Natural killer cell (primary cell): ENCODE data around the gene C1orf167. TPM values are rescaled to one million over a fixed set of nuclear protein-coding genes. Genes with fewer than 3 reads are reported as not detected.
A peak's percentile ranks its signal among the peaks of the same experiment; 100 is the strongest.

Source experiments
- ATAC-seq, 3 donors: fragments of 150-1000 bp in 2 of 3; fragments of 200-7000 bp in 1 of 3; cut with Tn5 transposase; 1 replicate in 1 of 3; 2 replicates in 2 of 3; pipeline ENCODE4 v1.10.0; 2021; ENCODE audit warnings: mild to moderate bottlenecking in 2 of 3, moderate library complexity in 2 of 3
- DNase-seq, 2 donors: peaks; one replicate each; pipeline versions ENCODE4 v3.0.0 to v3.0.0-alpha.2; 2013 to 2021; ENCODE audit warnings: mixed read lengths in 1 of 2
- H3K27ac ChIP-seq: one replicate; pipeline ENCODE4 v1.5.1; 2013; ENCODE audit warnings: mild to moderate bottlenecking, low read length
- H3K27me3 ChIP-seq: one replicate; pipeline ENCODE4 v1.6.1; 2013; ENCODE audit warnings: low read length; ENCODE audit not compliant: control insufficient read depth, insufficient read depth
- H3K36me3 ChIP-seq: one replicate; pipeline ENCODE4 v1.6.1; 2013; ENCODE audit warnings: low read length; ENCODE audit not compliant: control insufficient read depth, insufficient read depth
- H3K4me1 ChIP-seq: one replicate; pipeline ENCODE4 v1.6.1; 2013; ENCODE audit warnings: low read length; ENCODE audit not compliant: control insufficient read depth, insufficient read depth
- H3K4me3 ChIP-seq: one replicate; pipeline ENCODE4 v1.5.1; 2013; ENCODE audit warnings: low read length
- H3K9me3 ChIP-seq: one replicate; pipeline ENCODE4 v1.6.1; 2013; ENCODE audit warnings: low read length; ENCODE audit not compliant: control insufficient read depth, insufficient read depth
- H3K27ac Mint-ChIP-seq, 2 donors: one replicate each; pipeline ENCODE4 v1.8.0; 2022; ENCODE audit warnings: mild to moderate bottlenecking in 2 of 2, mixed read lengths in 2 of 2, moderate library complexity in 1 of 2
- H3K27me3 Mint-ChIP-seq, 2 donors: one replicate each; pipeline ENCODE4 v1.8.0; 2022; ENCODE audit warnings: low read depth in 2 of 2, mixed read lengths in 2 of 2
- H3K36me3 Mint-ChIP-seq: one replicate; pipeline ENCODE4 v1.8.0; 2022; ENCODE audit warnings: mixed read lengths
- H3K4me1 Mint-ChIP-seq, 2 donors: one replicate each; pipeline ENCODE4 v1.8.0; 2022; ENCODE audit warnings: mixed read lengths in 2 of 2
- H3K4me3 Mint-ChIP-seq: one replicate; pipeline ENCODE4 v1.8.0; 2022; ENCODE audit warnings: mild to moderate bottlenecking, moderate library complexity, mixed read lengths
- H3K9me3 Mint-ChIP-seq, 2 donors: one replicate each; pipeline ENCODE4 v1.8.0; 2022; ENCODE audit warnings: mixed read lengths in 2 of 2
- CTCF ChIP-seq: fragments of 200-600 bp; IDR thresholded peaks from one replicate; pipeline ENCODE4 v1.8.0; 2022; ENCODE audit warnings: antibody characterized with exemption
- WGBS: methylation state at CpG from one replicate; pipeline ENCODE4 v1.1.7; 2013; ENCODE audit warnings: missing lambda C conversion rate; ENCODE audit not compliant: insufficient coverage; 5-methylcytosine and 5-hydroxymethylcytosine counted together
- intact Hi-C: fragments of 100-400 bp; cut with micrococcal nuclease; formaldehyde crosslinking; loops from one replicate; pipeline ENCODE4 v1.14.2; 2022
- total RNA-seq, 4 donors: library from RNA; stranded (reverse); fragments of 120-200 nt in 1 of 4; gene quantifications; one replicate each; pipeline versions ENCODE4 v1.2.3 to v1.2.4, GENCODE V29; 2013 to 2022

C1orf167 gene
- total RNA-seq, 3 donors from 2014 or later (not counting 1 experiment from before 2014, with no cell fraction given) = 0.15 TPM; not detected in 2

- H3K9me3 ChIP-seq = no peaks in the 10 kb centered on the region
- no peak overlapping the region for H3K27ac Mint-ChIP-seq
- no peaks in the 10 kb centered on the region for H3K27me3 Mint-ChIP-seq
- no peak overlapping the region for H3K4me3 ChIP-seq
- H3K9me3 Mint-ChIP-seq = no peaks in the 10 kb centered on the region
- no peak overlapping the region for H3K4me3 Mint-ChIP-seq
- no peaks in the 10 kb centered on the region for H3K36me3 ChIP-seq
- no peak for ATAC-seq
- H3K36me3 Mint-ChIP-seq = no peaks in the 10 kb centered on the region
- H3K27ac ChIP-seq = no peak overlapping the region
- no peak for DNase-seq
- H3K4me1 Mint-ChIP-seq = peaks cover 15 to 16% of the 10 kb centered on the region in 2 donors
- H3K27me3 ChIP-seq = no peaks in the 10 kb centered on the region
- TF ChIP-seq CTCF = no peak
- 90% methylated on average over 24 of the region's 24 CpGs for WGBS
- intact Hi-C loops = loop anchor here (5.0 kb wide), 1 partner anchor 33 kb away; the partner anchor contains the start of gene MAD2L2
- peaks cover 18% of the 10 kb centered on the region for H3K4me1 ChIP-seq
Measured at GRCh38 chr1:11714831-11715575, 47.0 kb upstream of the C1orf167 start.

- peak; percentile 89 to 95 for DNase-seq
- Mint-ChIP-seq H3K4me3 (peak overlapping the region; percentile 83), H3K36me3 (no peaks in the 10 kb centered on the region), H3K27ac (peak overlapping the region; percentile 91 to 93), H3K9me3 (no peaks in the 10 kb centered on the region), H3K27me3 (no peaks in the 10 kb centered on the region), H3K4me1 (peaks cover 17 to 19% of the 10 kb centered on the region in 2 donors)
- WGBS = 0% methylated on average over 42 of the region's 44 CpGs
- TF ChIP-seq CTCF = peak; percentile 98
- peak; percentile 84 to 92 (median 87) for ATAC-seq
- Histone ChIP-seq H3K36me3 (no peaks in the 10 kb centered on the region), H3K27me3 (no peaks in the 10 kb centered on the region), H3K27ac (peak overlapping the region; percentile 75), H3K4me1 (peaks cover 20% of the 10 kb centered on the region), H3K9me3 (no peaks in the 10 kb centered on the region), H3K4me3 (peak overlapping the region; percentile 40)
- intact Hi-C loops = loop anchor here (1.0 to 10.0 kb wide), 5 partner anchors 26 to 685 kb away; partner anchors contain the start of genes FBXO6 and MAD2L2
Measured at GRCh38 chr1:11719313-11720032, 42.5 kb upstream of the C1orf167 start.

- H3K27ac ChIP-seq = no peak overlapping the region
- Mint-ChIP-seq H3K27ac (peak overlapping the region; percentile 91 to 93), H3K9me3 (no peaks in the 10 kb centered on the region), H3K27me3 (no peaks in the 10 kb centered on the region), H3K4me3 (peak overlapping the region; percentile 83), H3K36me3 (no peaks in the 10 kb centered on the region), H3K4me1 (peaks cover 21 to 22% of the 10 kb centered on the region in 2 donors)
- peaks cover 21% of the 10 kb centered on the region for H3K4me1 ChIP-seq
- WGBS = 79% methylated on average over 12 of the region's 12 CpGs
- no peaks in the 10 kb centered on the region for H3K36me3 ChIP-seq
- no peaks in the 10 kb centered on the region for H3K27me3 ChIP-seq
- no peaks in the 10 kb centered on the region for H3K9me3 ChIP-seq
- TF ChIP-seq CTCF = no peak
- intact Hi-C loops = loop anchor here (10.0 kb wide), 1 partner anchor 685 kb away; no protein-coding TSS in a partner anchor
- ATAC-seq (no peak), DNase-seq (no peak)
- no peak overlapping the region for H3K4me3 ChIP-seq
Measured at GRCh38 chr1:11720033-11720376, 42.0 kb upstream of the C1orf167 start.
